ENCODE measurements around the gene TULP1. TPM values are rescaled to one million over a fixed set of nuclear protein-coding genes. Genes with fewer than 3 reads are reported as not detected.

TULP1 gene
- total RNA-seq, 1 experiment from 2014 or later, result not detected

GRCh38 chr6:35522151-35522550 is 9.5 kb upstream of the TULP1 start:
- BruUV-seq (replicated peaks), result no TSS peak
- H4K20me1 ChIP-seq (ENCODE audit: insufficient read depth), result no peaks in the 10 kb centered on the region
- no peaks in the 10 kb centered on the region for H3K9me2 ChIP-seq (ENCODE audit: insufficient read depth)
- 0 out of 2 replicates have a peak, but pooled peaks cover 12% of the 10 kb centered on the region for H3K4me1 ChIP-seq (replicated peaks; ENCODE audit: insufficient read depth)
- peaks cover 4% of the 10 kb centered on the region; the same call in 1 of the 2 replicates for H3F3A ChIP-seq (ENCODE audit: insufficient read depth, low read depth)
- no peak overlapping the region for H3K27ac ChIP-seq
- H3K9me3 ChIP-seq (ENCODE audit: insufficient read depth, low read depth), result no peaks in the 10 kb centered on the region
- ChIA-PET POLR2A (ENCODE audit: unreplicated experiment) (interaction anchor here (0.6 kb wide), 1 partner anchor 21 kb away, joined by 4 read pairs; no protein-coding TSS in a partner anchor), CTCF (interaction anchor here (0.6 to 1.4 kb wide), 17 partner anchors 20 to 1203 kb away, joined by 3 to 19 read pairs (median 5); partner anchors contain the start of genes ARMC12, MAPK14 and RPL10A)
- DNase-seq, result no peak
- H3K4me2 ChIP-seq, result no peak overlapping the region
- H3K4me3 ChIP-seq, result no peak overlapping the region
- H2AFZ ChIP-seq, result no peak overlapping the region
- H3K36me3 ChIP-seq (ENCODE audit: low read depth), result no peaks in the 10 kb centered on the region
- TF ChIP-seq CTCF (conservative IDR thresholded peaks at IDR 0.05), result no peak
- TF ChIP-seq EZH2 (IDR thresholded peaks at IDR 0.05; ENCODE audit: low read depth), result no peak
- H3K27me3 ChIP-seq (ENCODE audit: insufficient read depth, low read depth), result no peaks in the 10 kb centered on the region
- H3K79me2 ChIP-seq (ENCODE audit: low read depth), result no peaks in the 10 kb centered on the region
- intact Hi-C loops (cut with micrococcal nuclease; ENCODE audit: unreplicated experiment), result loop anchor here (5.0 to 10.0 kb wide), 2 partner anchors 60 to 573 kb away; no protein-coding TSS in a partner anchor

- Histone ChIP-seq H3K27ac (no peak overlapping the region), H3K79me2 (ENCODE audit: low read depth) (no peaks in the 10 kb centered on the region), H4K20me1 (ENCODE audit: insufficient read depth) (no peaks in the 10 kb centered on the region), H3K4me2 (no peak overlapping the region), H2AFZ (no peak overlapping the region), H3K9me2 (ENCODE audit: insufficient read depth) (no peaks in the 10 kb centered on the region), H3K27me3 (ENCODE audit: insufficient read depth, low read depth) (no peaks in the 10 kb centered on the region), H3K4me3 (no peak overlapping the region), H3K4me1 (replicated peaks; ENCODE audit: insufficient read depth) (0 out of 2 replicates have a peak, but pooled peaks cover 12% of the 10 kb centered on the region), H3K36me3 (ENCODE audit: low read depth) (no peaks in the 10 kb centered on the region), H3F3A (ENCODE audit: insufficient read depth, low read depth) (peaks cover 4% of the 10 kb centered on the region; the same call in 1 of the 2 replicates), H3K9me3 (ENCODE audit: insufficient read depth, low read depth) (no peaks in the 10 kb centered on the region)
- intact Hi-C loops (cut with micrococcal nuclease; ENCODE audit: unreplicated experiment), result loop anchor here (5.0 to 10.0 kb wide), 2 partner anchors 61 to 574 kb away; no protein-coding TSS in a partner anchor
- CTCF ChIA-PET, result interaction anchor here (0.6 kb wide), 2 partner anchors 28 to 400 kb away, joined by 3 to 5 read pairs; partner anchors contain the start of gene SRPK1
- TF ChIP-seq EZH2 (IDR thresholded peaks at IDR 0.05; ENCODE audit: low read depth) (no peak), CTCF (conservative IDR thresholded peaks at IDR 0.05) (no peak)
- POLR2A ChIA-PET (ENCODE audit: unreplicated experiment), result no interaction called here
- DNase-seq, result no peak
- no TSS peak for BruUV-seq (replicated peaks)
Observed at GRCh38 chr6:35521235-35521634, 8.5 kb upstream of the TULP1 start.

- H3K9me2 ChIP-seq (ENCODE audit: insufficient read depth), result no peaks in the 10 kb centered on the region
- no peaks in the 10 kb centered on the region for H3K9me3 ChIP-seq (ENCODE audit: insufficient read depth, low read depth)
- POLR2A ChIA-PET (ENCODE audit: unreplicated experiment), result no interaction called here
- DNase-seq, result peak in 1 of 2 experiments; percentile 66
- peak overlapping the region; percentile 19; the same call in 1 of the 2 replicates for H3K4me2 ChIP-seq
- no peak overlapping the region for H2AFZ ChIP-seq
- no peak overlapping the region for H3K27ac ChIP-seq
- no peaks in the 10 kb centered on the region for H3K36me3 ChIP-seq (ENCODE audit: low read depth)
- CTCF ChIA-PET, result interaction anchor here (0.6 kb wide), 1 partner anchor 99 kb away, joined by 5 read pairs; no protein-coding TSS in a partner anchor
- H3K4me3 ChIP-seq, result no peak overlapping the region
- H3K79me2 ChIP-seq (ENCODE audit: low read depth), result no peaks in the 10 kb centered on the region
- H3F3A ChIP-seq (ENCODE audit: insufficient read depth, low read depth), result peaks cover 4% of the 10 kb centered on the region; the same call in 1 of the 2 replicates
- TF ChIP-seq CTCF (conservative IDR thresholded peaks at IDR 0.05), result no peak
- no peak for TF ChIP-seq EZH2 (IDR thresholded peaks at IDR 0.05; ENCODE audit: low read depth)
- intact Hi-C loops (cut with micrococcal nuclease; ENCODE audit: unreplicated experiment), result loop anchor here (5.0 to 10.0 kb wide), 2 partner anchors 63 to 575 kb away; no protein-coding TSS in a partner anchor
- no TSS peak for BruUV-seq (replicated peaks)
- H3K27me3 ChIP-seq (ENCODE audit: insufficient read depth, low read depth), result no peaks in the 10 kb centered on the region
- H3K4me1 ChIP-seq (replicated peaks; ENCODE audit: insufficient read depth), result 0 out of 2 replicates have a peak, but pooled peaks cover 12% of the 10 kb centered on the region
- H4K20me1 ChIP-seq (ENCODE audit: insufficient read depth), result no peaks in the 10 kb centered on the region
Observed at GRCh38 chr6:35519313-35520015, 6.8 kb upstream of the TULP1 start.

All from PC-9 (cell line).